GM19397 (cell line): Measurements from ENCODE around the gene TCHHL1.

ENCODE experiments used
- ATAC-seq: cut with Tn5 transposase; IDR thresholded peaks from one replicate; pipeline ENCODE4 v1.9.1; 2021; ENCODE audit warnings: mild to moderate bottlenecking, moderate library complexity; ENCODE audit not compliant: unreplicated experiment

The TCHHL1 gene

DNA sequence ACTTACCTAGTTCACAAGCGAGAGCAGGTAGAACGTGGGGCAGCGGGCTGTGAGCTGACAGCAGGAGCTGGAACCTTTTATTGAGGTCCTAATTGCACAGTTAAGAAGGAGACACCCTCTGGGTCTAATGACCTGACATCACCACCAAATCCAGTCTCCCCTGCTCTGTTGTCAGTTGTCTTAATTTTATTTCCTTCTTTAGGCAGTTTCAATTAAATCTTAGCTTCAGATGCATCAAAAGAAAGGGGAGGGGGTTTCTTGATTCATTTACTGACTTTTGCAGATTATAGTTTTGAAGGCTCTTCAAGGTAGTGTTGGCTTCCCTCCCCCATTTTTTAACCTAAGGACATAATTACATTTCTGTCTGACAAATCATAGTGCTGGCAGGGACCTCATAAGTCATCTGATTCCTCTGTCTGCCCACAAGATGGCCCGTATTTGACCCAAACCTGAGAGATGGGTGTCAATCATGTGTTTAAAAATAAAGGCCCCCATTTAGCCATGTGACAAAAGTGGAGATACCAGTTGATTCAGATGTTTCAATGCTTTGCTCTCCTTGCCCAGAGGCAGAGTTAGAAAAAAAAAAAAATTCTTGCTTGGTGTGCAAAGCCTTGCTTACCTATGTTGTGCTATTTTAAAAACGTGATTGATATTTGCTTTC is at the start of gene TCHHL1:
Gene TCHHL1 (minus strand): TSS at position 51 of the 661 bp plus-strand sequence. CDS start 921 bp downstream, outside the sequence.
- no peak for ATAC-seq

DNA sequence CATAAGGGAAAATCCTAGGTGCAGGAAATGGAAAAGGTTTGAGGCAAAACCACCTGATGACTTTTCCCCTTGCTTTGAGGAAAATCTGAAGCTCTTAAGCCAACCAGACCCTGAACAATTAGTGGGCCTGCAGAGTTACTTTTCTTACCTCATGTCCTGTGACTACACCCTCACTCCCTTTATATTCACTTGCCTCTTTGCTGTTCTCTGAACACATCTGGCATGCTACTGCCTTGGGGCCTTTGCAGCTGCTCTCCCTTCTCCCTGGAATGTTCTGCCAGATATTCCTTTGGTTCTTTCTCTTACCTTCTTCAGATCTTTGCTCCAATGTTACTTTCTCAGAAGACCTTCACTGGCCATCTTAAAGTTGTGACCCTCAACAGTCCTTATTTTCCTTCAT is 48.4 kb upstream of the TCHHL1 start:
- ATAC-seq = no peak

- ATAC-seq = no peak
Observed at GRCh38 chr1:152130186-152130585, 41.3 kb upstream of the TCHHL1 start.

DNA sequence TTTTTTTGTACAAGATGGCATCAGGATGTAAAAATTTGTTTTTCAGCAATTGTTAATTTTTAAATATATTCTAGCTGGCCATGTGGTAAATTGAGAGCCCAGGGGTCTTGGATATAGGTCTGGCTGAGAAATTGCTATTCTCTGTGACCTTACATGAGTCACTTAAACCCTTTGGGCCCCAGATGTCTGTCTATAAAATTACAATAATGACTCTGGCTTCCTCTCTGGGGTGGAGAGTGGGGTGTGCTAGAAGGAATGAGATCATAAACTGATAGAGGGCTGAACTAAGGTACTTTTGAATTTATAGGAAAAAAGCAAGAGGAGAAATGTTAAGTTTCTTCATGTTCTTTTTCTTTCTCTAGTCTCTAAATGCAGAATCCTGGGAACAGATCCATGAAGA is 38.8 kb upstream of the TCHHL1 start:
- no peak for ATAC-seq

GRCh38 chr1:152125834-152126443 is 37.1 kb upstream of the TCHHL1 start:
- no peak for ATAC-seq

DNA sequence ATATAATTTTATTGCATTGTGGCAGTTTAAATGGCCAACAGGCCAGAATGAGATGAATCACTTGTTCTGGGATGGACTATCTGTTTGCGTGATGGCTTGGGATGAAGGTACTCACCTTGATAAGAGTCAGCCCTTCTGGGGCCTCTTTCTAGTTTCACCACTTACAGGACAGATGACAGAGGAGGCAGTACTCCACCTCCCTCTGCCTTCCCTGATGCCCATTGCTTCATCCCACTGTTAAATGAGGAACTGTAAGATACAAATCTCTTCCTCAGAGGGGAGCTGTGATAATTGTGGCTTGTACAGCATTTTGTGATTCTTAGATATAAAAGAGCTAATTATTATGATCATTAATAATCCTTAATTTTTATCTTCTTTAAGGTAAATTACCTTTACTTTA is 30.1 kb upstream of the TCHHL1 start:
- no peak for ATAC-seq

DNA sequence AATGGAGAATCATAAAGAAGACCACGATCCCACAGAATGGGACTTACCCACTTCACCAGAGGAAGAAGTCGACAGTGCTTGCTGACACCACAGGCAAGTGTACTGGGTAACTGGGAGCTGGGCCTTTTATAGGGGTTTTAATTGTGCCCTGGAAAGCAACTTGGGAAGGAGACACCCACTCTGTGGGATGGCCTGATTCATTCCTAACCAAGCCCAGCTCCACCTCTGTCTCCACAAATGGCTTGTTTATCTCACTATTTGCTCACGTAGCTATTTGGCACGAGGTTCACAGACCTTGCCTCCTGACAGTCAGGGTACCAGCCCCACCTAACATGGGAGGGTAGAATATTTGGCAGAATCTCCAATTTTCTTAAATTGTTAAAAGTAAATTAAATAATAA is 26.5 kb upstream of the TCHHL1 start, which contains the start of gene TCHH:
Gene TCHH (minus strand): TSS at position 101 of the 400 bp plus-strand sequence. CDS start 1,364 bp downstream, outside the sequence.
- ATAC-seq = no peak

DNA sequence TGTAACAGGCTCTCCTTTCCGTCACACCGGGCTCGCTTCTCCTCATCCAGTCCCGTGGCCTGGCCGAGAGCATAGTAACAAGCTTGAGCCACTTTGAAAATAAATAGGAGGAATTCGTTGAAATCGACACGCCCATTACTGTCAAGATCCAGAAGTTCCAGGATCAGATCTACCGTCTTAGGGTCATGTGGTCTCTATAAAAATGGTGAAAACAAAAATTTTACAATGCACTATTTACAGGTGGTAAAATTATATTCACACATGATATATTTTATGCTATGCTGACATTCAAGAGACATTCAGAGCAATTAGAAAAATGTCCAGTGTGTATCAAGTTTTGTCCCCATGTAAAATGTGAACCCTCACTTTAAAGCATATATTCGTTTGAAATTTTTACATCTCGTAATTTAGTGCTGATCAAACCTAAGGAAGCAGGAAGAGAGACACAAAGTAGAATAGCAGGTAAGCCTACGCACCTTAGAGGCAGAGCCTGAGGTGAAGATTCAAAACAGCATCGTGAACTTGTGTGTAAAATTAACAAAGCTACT is 24.1 kb upstream of the TCHHL1 start:
- no peak for ATAC-seq

DNA sequence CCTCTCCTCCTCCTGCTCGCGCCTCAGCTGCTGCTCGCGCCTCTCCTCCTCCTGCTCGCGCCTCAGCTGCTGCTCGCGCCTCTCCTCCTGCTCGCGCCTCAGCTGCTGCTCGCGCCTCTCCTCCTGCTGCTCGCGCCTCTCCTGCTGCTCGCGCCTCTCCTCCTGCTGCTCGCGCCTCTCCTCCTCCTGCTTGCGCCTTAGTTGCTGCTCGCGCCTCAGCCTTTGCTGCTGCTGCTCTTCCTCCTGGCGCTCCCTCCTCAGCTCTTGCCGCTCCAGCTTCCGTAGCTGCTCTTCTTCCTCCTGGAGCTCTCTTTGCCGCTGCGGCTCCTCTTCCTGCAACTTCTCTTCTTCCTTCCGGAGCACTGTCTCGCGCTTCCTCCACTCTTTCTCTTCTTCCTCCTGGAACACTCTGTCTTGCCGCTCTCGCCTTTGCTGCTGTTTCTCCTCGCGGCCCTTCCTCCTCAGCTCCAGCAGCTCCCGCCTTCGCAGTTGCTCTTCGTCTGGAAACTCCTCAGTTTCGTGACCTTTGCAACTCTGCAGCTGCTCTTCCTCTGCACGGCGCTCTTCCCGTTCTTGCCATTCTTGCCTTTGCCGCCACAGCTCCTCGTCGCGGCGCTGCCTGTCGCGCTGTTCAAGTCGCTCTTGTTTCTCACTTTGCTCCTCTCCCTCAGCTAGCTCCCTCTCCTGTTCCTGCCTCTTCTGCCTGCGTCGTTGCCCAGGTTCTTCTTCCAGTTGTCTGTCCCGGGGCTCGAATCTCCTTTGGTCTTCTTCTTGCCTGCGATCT is 23.4 kb upstream of the TCHHL1 start:
- no peak for ATAC-seq

DNA sequence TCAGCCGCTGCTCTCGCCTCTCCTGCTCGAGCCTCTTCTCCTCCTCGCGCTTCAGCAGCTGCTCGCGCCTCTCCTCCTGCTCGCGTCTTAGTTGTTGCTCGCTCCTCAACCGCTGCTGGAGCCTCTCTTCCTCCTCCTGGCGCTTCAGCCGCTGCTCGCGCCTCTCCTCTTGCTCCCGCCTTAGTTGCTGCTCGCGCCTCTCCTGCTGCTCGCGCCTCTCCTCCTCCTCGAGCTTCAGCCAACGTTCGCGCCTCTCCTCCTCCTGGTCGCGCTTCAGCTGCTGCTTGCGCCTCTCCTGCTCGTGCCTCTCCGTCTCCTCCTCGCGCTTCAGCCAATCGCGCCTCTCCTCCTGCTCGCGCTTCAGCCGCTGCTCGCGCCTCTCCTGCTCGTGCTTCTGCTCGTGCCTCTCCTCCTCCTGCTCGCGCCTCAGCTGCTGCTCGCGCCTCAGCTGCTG is 22.7 kb upstream of the TCHHL1 start:
- no peak for ATAC-seq

- ATAC-seq = no peak
Observed at GRCh38 chr1:152110860-152111514, 22.1 kb upstream of the TCHHL1 start.

- no peak for ATAC-seq
Observed at GRCh38 chr1:152110365-152110859, 21.5 kb upstream of the TCHHL1 start.

- no peak for ATAC-seq
Observed at GRCh38 chr1:152109998-152110294, 21.1 kb upstream of the TCHHL1 start.

DNA sequence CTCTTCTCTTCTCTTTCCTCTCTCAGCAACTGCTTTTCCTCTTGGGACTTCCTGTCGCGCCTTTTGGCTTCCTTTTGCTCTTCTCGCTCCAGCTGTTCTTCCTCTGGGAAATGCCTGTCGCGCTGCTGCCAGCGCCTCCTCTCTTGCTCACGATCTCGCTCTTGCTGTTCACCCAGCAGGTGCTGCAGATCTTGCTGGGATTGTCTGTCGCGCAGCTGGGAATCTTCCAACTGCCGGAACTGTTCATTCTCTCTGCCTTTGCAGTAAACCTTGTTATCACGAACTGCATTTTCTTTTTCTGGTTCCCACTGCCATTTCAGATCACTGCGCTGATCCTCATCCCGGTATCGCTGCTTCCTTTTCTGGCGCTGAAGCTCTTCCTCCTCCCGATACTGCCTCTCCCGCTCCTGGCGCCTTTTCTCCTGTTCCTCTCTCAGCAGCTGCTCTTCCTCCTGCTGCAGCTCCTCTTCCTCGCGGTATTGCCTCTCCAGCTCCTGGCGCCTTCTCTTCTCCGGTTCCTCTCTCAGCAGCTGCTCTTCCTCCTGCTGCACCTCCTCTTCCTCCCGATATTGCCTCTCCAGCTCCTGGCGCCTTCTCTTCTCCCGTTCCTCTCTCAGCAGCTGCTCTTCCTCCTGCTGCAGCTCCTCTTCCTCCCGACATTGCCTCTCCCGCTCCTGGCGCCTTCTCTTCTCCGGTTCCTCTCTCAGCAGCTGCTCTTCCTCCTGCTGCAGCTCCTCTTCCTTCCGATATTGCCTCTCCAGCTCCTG is 20.6 kb upstream of the TCHHL1 start:
- ATAC-seq = no peak

DNA sequence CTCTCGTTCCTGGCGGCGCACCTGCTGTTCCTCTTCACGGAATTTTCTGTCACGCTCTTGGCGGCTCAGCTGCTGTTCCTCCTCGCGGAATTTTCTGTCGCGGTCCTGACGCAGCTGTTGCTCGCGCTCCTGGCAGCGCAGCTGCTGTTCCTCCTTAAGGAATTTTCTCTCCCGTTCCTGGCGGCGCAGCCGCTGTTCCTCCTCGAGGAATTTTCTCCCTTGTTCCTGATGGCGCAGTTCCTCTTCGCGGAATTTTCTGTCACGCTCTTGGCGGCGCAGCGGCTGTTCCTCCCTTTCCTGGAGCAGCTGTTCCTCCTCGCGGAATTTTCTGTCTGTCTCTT is 20.0 kb upstream of the TCHHL1 start:
- ATAC-seq = no peak

GRCh38 chr1:152107984-152108881 is 19.4 kb upstream of the TCHHL1 start:
- no peak for ATAC-seq

- no peak for ATAC-seq
Observed at GRCh38 chr1:152107031-152107983, 18.4 kb upstream of the TCHHL1 start.

- ATAC-seq = no peak
Observed at GRCh38 chr1:152104854-152105253, 16.0 kb upstream of the TCHHL1 start.
